Measurements from ENCODE around the gene AK8.

DNA sequence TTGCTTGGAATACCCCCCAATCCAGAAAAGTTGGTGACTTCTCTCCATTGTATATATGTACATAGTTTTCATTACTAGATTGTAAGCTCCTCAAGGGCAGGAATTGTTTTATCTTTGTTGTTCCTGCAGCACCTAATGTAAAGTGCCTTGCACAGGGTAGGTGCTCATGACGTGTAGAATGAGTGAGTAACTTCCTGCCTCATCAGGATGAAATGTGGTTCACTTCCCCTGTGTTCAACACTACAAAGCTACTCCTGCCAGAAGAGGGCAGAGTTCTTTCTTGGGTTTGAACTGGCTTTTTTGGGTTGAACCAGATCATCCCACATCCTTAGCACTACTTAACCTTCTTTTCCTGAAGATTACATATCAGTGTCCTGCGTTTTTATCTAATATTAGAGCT is 183.9 kb downstream of the AK8 start:
- TF ChIP-seq ZBTB33 (IDR thresholded peaks at IDR 0.05; ENCODE audit: borderline replicate concordance, low read depth) (no peak), SMC3 (IDR thresholded peaks at IDR 0.05; ENCODE audit: low read depth, low read length) (no peak), POLR2AphosphoS5 (IDR thresholded peaks at IDR 0.05; ENCODE audit: low read depth, low read length) (no peak), TCF12 (IDR thresholded peaks at IDR 0.05) (no peak), NRF1 (IDR thresholded peaks at IDR 0.05; ENCODE audit: low read depth, low read length) (no peak), FOXM1 (IDR thresholded peaks at IDR 0.05; ENCODE audit: low read depth) (no peak), MAX (IDR thresholded peaks at IDR 0.05; ENCODE audit: low read depth) (no peak), EZH2phosphoT487 (IDR thresholded peaks at IDR 0.05; ENCODE audit: borderline replicate concordance, low read depth) (no peak), GABPA (IDR thresholded peaks at IDR 0.05; ENCODE audit: low read depth) (no peak), USF1 (IDR thresholded peaks at IDR 0.05; ENCODE audit: borderline replicate concordance, low read depth) (no peak), RFX5 (IDR thresholded peaks at IDR 0.05; ENCODE audit: low read length) (no peak), TEAD4 (IDR thresholded peaks at IDR 0.05; ENCODE audit: borderline replicate concordance, insufficient read depth) (no peak), RAD21 (IDR thresholded peaks at IDR 0.05; ENCODE audit: low read length) (no peak)
- TF ChIP-seq, protein P1, sequence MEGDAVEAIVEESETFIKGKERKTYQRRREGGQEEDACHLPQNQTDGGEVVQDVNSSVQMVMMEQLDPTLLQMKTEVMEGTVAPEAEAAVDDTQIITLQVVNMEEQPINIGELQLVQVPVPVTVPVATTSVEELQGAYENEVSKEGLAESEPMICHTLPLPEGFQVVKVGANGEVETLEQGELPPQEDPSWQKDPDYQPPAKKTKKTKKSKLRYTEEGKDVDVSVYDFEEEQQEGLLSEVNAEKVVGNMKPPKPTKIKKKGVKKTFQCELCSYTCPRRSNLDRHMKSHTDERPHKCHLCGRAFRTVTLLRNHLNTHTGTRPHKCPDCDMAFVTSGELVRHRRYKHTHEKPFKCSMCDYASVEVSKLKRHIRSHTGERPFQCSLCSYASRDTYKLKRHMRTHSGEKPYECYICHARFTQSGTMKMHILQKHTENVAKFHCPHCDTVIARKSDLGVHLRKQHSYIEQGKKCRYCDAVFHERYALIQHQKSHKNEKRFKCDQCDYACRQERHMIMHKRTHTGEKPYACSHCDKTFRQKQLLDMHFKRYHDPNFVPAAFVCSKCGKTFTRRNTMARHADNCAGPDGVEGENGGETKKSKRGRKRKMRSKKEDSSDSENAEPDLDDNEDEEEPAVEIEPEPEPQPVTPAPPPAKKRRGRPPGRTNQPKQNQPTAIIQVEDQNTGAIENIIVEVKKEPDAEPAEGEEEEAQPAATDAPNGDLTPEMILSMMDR (IDR thresholded peaks at IDR 0.05), result 0 out of 2 replicates have a peak, but pooled peaks have one; percentile 12
